Erythroblast (primary cell): ENCODE data around the gene BCHE.

ENCODE experiments used
- GATA1 ChIP-seq: IDR thresholded peaks from 2 replicates; pipeline ENCODE4 v1.6.1; 2011; ENCODE audit warnings: low read depth, mild to moderate bottlenecking, control low read depth, low read length, moderate library complexity
- POLR2A ChIP-seq: IDR thresholded peaks from 2 replicates; pipeline ENCODE4 v1.6.1; 2011; ENCODE audit warnings: mild to moderate bottlenecking, low read length

DNA sequence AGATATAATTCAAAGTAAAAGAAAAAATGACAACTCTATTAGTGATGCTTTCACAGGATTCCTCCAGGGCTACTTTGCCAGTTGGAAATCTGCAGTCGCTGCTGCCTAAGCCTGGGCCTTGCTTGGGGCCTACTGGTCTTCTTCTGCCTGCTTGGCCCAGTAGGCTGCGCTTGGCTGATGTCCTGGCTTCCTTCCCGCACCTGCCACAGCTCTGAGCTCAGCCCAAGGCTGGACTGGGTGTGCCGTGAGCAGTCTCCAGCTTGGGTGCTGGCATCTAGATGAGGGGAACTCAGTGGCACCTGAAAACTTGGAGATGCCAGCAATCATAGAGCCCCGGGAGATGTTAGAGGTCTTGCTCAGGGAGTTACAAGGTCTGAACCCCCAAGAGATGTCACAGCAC is 108.3 kb downstream of the BCHE start:
- TF ChIP-seq GATA1 (no peak), POLR2A (no peak)
